DMS114 treated with DMSO at 0.1 percent for 48 hours (cell line): ENCODE data around the gene FRAT1.
"Not testable (repeated sequence)": the region's sequence is repeated elsewhere in the genome, so short reads cannot be mapped to it uniquely, and the experiment has no call there.

ENCODE experiments used
- DNase-seq: peaks from one replicate; lab custom pipeline; 2025; ENCODE audit not compliant: unreplicated experiment; lab: John Stamatoyannopoulos, UW

FRAT1 gene

GRCh38 chr10:97318772-97319651 is at the start of gene FRAT1:
Gene FRAT1, plus strand, starts transcription at chr10:97319271. Its CDS starts 183 bp downstream, at chr10:97319454.
- peak; percentile 87 for DNase-seq

- DNase-seq, result no peak
Observed at GRCh38 chr10:97270523-97271154, 48.4 kb upstream of the FRAT1 start.

GRCh38 chr10:97273700-97274099 is 45.4 kb upstream of the FRAT1 start:
- no peak for DNase-seq

GRCh38 chr10:97274828-97275227 is 44.2 kb upstream of the FRAT1 start:
- DNase-seq, result no peak

- no peak for DNase-seq
Observed at GRCh38 chr10:97277551-97277950, 41.5 kb upstream of the FRAT1 start.

GRCh38 chr10:97278491-97278989 is 40.5 kb upstream of the FRAT1 start:
- peak; percentile 69 for DNase-seq

- no peak for DNase-seq
Observed at GRCh38 chr10:97279121-97279815, 39.8 kb upstream of the FRAT1 start.

- no peak for DNase-seq
Observed at GRCh38 chr10:97280783-97281182, 38.3 kb upstream of the FRAT1 start.

- DNase-seq, result not testable (repeated sequence)
Observed at GRCh38 chr10:97290076-97290475, 29.0 kb upstream of the FRAT1 start.

GRCh38 chr10:97290576-97291356 is 28.3 kb upstream of the FRAT1 start:
- not testable (repeated sequence) for DNase-seq

GRCh38 chr10:97291357-97292096 is 27.5 kb upstream of the FRAT1 start:
- DNase-seq, result no peak

- peak; percentile 99 for DNase-seq
Observed at GRCh38 chr10:97292097-97292861, 26.8 kb upstream of the FRAT1 start, which contains the start of gene ARHGAP19. Gene ARHGAP19, minus strand, starts transcription at chr10:97292637. Its CDS starts 10 bp downstream, at chr10:97292627.

- DNase-seq, result no peak
Observed at GRCh38 chr10:97292862-97293198, 26.2 kb upstream of the FRAT1 start.

- DNase-seq, result no peak
Observed at GRCh38 chr10:97297556-97298222, 21.4 kb upstream of the FRAT1 start.

GRCh38 chr10:97298223-97298571 is 20.9 kb upstream of the FRAT1 start:
- DNase-seq, result no peak

GRCh38 chr10:97300980-97301379 is 18.1 kb upstream of the FRAT1 start:
- DNase-seq, result no peak

GRCh38 chr10:97302088-97302791 is 16.8 kb upstream of the FRAT1 start:
- no peak for DNase-seq

GRCh38 chr10:97307441-97307840 is 11.6 kb upstream of the FRAT1 start:
- DNase-seq, result no peak
